GM18858 (cell line): Measurements from ENCODE around the gene MOV10L1.

ENCODE experiments used
- ATAC-seq: cut with Tn5 transposase; IDR thresholded peaks from one replicate; pipeline ENCODE4 v1.9.1; 2021; ENCODE audit not compliant: unreplicated experiment

Gene MOV10L1

DNA sequence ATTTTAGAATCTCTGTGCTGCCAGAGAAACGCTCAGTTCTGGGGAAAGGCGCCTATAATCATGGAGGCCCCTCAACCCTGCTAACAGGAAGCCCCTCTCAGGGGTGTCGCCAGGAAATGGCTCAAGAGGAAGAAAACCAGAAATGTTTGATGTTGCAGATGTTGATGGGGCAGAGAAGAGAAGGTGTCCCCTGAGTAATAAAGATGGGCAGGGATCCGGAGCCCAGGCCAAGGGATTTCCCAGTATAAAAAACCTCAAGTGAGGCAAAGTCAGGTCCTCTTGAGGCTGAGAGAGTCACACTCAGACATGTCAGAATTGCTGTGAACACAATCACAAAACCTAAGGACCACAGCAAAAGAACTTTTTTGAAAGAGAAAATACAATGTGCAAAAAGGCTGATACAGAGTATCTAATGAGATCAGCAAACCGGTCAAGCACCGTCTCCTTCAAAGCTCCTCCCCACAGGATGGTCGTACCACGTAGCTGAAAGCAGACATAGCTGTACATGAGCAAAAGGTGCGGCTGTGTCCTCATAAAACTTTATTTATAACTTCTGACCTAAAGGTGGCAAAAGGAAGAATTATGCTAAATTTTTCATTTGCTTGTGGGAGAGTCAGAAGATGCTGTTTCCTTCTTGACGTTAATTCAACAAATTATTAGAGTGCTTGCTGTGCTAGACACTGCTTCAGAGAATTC, 12.2 kb downstream of the MOV10L1 start:
- ATAC-seq: no peak

DNA sequence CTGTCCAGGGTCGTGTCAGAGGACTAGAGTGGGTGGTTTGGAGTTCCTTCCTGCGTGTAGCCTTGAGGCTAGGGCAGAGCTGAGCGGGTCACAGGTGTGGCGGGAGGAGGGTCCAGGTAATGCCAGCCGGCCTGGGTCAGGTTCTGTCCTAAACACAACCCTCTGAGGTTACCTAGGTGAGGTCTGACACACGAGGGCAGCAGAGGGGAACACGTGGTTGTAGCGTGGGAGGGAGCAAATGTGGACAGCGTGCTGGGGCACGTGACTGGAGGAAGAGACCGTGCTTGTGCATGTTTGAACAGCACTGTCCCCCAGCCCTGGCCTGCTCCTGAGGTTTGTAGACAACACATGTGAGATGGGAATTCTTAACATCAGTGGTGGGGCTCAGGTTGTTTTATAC, 13.1 kb downstream of the MOV10L1 start:
- no peak for ATAC-seq

DNA sequence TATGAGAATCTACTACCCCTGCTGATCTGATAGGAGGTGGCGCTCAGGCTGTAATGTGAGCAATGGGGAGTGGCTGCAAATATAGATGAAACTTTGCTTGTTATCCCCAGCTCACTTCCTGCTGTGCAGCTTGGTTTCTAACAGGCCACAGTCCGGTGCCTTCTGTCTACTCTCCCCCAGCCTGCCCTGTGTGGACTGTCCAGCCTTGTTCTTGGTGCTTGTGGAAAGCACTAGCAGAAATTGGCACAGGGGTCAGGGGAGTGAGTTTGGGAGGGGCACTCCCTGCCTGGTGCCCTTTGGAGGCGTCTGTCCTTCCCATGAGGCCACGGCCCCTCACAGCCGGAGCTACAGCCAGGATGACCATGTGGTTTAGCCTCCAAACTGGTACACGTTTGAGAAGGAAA, 14.3 kb downstream of the MOV10L1 start:
- no peak for ATAC-seq

DNA sequence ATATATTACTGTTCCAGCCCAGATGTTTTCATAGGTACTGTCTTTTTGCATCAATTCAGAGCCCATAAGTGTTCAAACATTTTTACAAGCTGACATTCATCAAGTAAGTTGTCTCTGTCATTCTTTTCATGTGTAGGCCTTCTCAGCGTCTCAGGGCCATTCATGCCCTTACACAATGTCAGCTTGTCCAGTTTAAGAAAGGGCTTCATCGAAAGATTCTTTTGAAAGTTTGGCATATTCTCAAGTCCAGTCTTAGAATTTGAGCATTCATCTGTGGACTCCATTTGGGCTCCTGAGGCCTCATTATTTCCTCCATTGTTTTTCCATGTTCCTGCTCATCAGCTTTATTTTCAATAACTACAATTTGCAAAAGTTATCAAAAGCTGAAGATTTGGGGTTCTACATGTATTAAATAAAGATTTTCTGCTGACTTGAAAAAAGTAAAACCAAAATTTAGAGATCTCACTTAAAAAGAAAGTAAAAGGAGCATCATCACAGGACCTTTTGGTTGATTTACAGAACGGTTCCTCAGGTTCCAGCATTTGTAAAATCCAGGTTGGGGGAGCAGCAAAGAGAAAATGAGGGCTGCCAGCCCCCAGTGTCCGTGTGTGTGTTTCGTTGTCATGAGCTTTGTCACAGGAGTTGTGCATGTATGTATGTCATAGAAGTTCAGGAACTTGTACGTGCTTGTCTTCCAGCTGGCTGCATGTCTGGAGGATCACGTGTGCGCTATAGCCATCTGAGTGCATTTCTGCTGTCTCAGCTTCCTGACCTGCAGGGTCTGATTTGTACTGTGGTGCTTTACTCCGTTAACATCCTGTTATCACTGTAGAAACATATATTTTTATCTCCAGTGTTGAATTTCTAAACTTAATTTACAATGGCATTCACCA, 15.6 kb downstream of the MOV10L1 start:
- ATAC-seq: no peak

DNA sequence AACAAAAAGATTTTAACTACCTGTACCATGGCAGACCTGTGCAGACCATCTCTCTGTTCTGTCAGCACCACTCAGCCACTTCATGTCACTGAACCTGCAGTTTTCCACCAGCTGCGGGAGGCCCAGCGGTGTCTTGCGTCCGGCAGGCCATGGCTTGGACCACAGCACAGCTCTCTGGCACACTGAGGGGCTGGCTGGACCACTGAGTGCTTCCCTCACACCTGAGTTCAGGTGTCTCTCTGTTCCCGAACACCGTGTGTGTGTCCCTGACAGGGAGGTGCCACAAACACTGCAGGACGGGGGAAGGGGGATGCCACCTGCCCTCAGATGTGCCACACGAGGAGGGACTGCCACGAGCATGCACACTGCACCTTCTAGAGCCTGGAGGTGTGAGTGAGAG, 17.7 kb downstream of the MOV10L1 start:
- ATAC-seq: no peak

DNA sequence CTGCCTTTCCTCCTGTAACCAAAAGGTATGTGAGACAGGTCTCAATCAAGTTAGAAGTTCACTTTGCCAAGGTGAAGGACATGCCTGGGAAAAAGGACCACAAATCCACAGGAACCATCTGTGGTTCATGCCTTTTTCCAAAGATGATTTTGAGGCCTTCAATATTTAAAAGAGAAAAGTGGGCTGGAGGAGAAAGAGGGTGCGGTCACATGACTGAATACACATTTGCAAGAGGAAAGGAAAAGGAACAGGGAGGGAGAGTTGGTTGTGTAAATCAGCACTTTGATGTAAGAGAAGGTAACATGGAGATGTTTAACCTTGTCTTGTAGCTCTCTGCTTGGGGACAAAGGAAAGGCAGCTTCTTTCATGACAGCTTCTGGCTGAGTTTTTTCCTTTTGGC, 21.2 kb downstream of the MOV10L1 start:
- ATAC-seq: no peak

DNA sequence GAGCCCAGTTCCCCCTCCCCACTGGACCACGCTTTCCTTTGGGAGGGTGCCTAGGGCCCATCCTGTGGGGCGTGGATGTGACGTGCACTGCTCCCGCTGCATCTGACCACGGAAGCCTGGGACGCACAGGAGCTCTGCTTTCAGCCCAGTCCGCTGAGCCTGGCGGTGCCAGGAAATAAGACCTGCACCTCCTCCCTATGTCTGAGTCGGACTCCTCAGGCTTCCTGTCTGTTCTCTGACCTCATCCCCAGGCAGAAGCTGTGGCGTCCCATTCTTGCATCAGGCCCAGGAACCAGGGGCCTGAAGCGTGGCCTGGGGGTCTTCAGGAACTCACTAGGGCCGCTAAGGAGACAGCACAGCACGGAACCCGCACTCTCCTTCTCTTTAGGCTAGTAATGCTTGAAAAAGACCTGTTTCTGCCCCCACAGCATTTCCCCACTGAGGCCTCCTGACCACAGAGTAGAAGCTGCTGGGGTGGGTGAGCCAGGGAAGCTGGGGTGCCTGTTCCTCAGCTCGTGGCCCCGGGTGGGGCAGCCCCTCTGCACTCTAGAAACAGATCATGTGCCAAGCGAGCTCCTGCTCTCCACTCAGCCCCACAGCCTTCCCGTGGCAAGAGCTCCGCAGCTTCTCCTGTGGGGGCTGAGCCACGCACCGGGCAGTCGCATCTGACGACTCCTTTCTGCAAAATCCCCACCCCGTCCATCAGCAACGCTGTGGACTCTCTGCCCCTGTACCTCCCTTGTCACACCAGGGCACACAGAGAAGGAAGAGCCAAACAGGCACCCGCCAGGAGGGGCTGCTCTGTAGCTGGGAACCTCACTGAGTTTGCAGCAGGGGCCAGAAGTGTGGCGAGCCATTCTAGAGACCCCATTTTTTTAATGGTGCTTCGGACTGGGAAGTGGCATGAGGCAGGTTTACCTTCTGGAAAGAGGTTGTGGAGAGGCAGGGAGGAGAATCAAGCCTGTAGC, 22.6 kb downstream of the MOV10L1 start:
- ATAC-seq: no peak

DNA sequence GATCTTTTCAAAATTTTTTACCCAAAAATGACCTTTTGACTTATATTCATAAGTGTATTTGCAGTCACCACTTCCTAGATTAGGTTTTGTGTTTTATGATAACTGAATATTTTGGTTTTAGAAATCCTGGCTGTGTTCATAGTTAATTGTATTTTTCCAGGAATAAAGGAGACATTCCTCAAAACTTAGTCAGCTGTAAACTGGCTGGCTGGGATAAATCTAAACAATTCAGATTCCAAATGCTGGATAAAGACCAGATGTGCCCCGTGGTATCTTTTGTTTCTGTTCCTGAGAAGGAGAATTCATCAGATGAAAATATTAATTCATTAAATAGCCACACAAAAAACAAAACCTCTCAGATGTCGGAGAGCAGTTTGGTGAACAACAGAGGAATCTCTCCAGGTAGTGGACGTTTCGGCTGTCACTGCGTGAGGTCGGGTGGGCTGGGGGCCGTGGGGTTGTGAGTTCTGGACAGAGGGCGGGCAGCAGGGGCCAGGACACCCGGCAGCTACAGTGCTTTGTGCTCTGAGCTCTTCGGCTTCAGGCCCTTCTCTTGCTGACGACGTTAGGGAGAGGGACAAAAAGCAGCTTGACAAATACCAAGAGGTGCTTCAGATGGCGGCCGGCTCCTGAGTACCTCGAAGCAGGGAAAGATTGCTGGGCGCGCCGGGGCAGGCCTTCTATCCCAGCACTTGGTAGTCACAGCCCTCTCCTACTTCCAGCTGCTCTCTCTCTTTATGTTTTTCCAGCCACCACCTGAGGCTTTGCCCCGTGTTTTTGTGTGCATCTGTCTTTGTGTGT, 24.6 kb downstream of the MOV10L1 start:
- ATAC-seq: no peak

DNA sequence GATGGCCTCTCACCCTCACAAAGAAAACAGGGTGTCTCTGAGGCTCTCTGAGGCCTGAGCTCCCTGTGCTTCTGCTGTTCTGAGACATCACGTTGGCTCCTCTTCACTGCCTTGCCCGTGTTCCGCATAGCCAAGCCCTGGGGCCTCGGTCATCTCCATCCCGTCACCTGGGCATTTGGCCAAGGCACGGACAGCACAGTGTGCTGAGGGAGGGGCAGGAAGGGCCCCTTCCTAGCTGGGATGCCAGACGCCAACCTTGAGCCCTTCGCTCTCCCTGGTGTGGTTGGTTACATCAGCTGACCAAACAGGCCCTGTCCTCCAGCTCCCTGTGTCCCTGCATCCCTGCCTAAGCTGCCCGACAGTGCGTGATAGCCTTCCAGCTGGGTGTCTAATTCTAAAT, 25.9 kb downstream of the MOV10L1 start:
- ATAC-seq: no peak

DNA sequence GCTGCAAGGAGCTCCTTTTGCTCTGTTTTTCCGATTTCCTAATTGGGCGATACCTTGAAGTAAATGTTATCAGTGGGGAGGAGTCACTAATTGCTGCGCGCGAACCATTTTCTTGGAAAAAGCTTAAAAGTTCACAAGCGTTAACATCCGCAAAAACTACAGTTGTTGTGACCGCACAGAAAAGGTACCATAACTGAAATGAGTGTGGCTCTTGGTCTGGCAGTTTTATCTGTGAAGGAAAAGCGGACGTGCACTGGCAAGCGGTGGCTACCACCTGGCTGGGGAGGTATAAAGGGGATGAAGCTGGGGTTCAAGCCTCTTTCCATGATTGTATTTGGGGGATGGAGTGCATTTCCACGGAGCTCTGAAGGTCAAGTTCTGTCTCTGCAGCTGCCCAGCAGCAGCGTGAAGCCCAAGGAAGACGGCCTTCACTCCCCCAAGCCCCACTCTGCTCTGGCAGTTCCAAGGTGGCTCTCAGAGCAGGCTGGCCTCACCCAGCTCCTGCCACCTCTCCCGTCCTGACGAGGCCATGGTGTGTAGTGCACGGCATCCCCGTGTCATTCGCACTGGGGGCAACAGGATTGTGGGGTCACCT, 27.5 kb downstream of the MOV10L1 start:
- ATAC-seq: no peak

DNA sequence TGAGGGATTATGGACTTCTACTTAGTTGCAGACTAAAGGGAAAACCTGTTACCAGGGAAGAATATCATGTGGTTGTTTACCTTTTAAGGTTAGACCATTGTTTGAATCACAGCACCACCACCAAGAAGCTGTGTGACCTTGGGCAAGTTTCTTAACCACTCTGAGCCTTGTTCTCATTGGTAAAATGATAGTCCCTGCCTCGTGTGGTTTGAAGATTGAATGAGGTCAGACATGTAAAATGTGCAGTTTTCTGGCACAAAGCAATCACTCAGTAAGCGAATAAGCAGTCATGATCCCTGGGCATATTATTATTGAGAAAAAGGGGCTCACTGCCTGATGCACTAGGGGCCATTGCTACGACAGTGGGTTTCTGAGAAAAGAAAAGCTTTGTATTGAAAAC, 28.3 kb downstream of the MOV10L1 start:
- no peak for ATAC-seq

DNA sequence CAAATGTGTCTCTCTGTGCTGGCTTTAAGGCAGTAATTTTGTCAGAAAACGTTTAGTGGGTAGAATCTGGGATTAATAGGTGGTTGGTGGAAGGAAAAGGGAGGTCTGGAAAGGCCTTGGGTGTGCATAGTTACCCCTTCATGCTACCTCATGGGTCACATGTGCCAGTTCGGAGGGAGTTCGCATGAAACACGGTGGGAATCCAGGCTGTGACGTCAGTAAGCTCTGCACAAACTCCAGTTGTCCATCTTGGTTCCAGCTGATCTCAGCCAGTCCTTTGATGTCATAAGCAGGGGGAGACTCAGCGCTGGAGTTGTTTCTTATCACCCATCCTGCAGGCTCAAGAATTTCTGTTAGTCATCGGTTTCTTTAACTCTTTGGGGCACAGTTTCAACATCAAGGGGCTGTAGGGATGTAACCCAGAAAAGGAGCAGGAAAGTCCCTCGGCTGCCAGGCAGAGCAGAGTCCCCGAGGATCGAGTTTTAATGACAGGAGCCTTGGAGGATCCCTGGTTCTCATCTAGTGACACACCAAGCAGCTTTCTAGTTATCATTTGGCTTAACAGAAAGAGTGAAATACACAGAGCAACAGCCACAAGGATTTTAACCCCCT, 28.9 kb downstream of the MOV10L1 start:
- no peak for ATAC-seq

DNA sequence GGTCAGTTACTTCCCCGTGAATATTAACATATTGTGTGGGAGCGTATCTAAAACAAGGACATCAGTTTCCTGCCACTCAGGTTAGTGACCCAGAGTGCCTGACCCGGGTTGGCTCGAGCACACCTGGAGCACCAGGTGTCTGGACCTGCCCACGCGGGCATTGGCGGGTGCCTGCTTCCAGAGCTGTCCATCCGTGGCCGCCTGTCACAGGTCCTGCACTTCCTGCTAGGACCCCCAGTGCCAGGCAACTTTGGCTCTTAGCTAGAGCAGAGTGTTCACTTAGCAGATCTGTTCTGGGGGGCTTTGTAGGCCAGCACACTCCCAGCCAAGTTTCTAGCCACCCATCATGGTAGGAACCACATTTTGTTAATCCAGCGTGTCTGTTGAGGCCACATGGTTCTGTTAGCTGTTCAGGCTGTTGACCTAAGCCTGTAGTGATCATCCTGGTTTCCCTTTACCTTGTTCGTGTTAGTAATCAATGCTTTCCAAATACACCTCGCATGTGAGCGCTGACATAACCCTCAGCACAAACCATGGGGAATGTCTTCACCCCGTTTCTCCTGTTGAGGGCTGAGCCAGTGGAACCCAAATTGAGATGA, 29.5 kb downstream of the MOV10L1 start:
- ATAC-seq: no peak

DNA sequence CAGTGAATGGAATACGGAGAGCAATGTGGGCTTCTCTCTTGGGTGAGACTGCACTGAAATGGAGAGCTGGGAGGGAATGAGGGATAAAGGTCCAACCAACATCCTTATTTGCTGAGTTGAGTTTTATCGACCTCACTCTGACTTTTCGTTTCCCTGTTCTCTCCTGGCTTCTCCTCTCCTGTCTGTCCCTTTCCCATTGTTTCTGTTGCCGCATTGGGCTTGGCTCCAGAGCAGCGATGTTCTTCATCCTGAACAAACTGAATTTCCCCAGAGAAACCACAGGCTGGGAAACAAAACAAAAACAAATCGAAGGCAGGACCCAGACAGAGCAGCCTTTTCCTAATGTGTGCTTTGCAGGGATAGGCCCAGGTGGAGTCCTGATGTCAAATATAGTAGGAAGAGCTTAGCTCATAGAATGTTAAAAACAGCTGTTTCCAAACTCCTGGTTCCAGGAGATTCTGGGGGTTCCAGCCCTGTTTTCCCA, 30.0 kb downstream of the MOV10L1 start:
- no peak for ATAC-seq

DNA sequence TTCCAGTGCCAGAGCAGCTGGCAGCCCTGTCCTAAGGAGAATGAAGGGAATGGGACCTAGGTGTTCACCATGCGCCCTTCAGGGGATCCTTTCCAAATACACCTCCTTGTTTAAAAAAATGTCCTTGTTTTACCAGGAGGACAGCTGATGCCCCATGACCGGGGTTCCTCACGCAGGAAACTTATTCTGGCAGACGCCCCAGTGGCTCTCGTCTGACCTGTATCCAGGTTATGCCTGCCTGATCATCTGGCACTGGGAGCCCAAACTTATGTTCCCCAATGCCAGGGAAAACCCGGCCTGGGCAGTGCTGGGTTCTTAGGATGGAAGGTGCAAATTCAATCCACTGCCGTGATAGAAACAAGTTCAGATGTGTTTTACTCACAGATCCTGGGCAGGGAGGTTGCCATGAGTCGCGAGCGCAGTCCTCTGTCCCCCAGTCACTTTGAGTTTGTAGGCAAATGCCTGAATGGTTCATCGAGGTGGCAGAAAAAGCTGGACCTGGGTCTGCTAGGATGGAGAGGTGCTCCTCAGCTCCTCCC, 31.5 kb downstream of the MOV10L1 start:
- no peak for ATAC-seq

DNA sequence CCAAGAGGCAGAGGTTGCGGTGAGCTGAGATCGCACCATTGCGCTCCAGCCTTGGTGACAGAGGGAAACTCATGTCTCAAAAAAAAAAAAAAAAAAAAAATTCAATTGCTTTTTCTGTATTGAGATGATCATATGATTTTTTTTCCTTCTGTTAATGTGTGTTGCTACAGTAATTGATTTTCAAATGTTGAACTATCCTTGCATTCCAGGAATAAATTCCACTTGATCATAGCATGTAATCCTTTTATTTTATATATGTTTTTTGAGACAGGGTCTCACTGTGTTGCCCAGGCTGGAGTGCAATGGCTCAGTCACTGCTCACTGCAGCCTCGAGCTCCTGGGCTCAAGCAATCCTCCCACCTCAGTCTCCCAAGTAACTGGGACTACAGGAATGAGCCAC, 33.3 kb downstream of the MOV10L1 start:
- ATAC-seq: no peak

DNA sequence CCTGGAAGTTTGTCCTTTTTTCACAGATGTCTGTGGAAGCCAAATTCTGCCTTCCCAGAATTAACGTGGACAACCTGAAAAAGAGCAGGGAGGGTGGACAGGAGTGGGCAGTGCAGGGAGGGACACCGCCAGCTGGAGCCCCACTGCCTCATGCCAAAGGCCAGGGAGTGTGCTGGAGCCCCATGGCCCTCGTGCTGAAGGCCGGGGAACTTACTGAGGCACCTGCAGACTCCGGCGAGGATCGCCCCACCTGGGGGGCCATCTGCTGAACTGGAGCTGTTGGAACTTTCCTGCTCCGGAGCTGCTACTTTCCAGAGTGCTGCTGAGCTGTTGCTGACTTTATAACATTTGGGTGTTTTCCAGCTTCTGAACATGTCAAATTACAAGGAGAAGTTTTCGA, 35.2 kb downstream of the MOV10L1 start:
- ATAC-seq: no peak

DNA sequence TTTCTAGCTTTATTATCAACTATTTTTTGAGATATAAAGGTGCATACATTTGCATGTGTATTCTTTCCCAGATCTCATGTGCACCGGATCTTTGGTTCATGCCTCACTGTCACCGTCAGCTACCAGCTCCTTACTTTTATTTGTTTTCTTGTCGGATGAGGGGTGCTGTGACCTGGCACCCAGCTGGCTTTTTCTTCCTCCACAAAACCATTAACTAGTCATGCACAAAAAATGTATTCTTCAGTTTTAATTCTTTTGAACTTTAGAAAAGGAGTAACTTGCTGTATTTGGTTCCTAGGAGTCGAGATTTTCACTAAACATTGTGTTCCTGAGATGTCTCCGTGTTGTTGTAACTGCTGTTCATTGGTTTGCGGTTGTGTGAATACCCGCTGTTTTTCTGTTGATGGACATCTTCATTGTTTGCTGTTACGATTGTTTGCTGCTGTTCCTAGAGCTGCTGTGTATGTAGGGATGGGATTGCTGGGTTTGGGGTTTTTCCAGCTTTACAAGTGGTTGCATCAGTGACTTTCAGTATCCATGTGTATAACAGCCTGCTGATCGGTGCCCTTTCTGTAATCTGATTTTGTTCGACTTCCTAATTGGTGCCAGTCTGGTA, 39.4 kb downstream of the MOV10L1 start:
- ATAC-seq: no peak
